ENCODE measurements around the gene UCN3.
"Not testable (repeated sequence)": the region's sequence is repeated elsewhere in the genome, so short reads cannot be mapped to it uniquely, and the experiment has no call there.

- not testable (repeated sequence) for TF ChIP-seq POLR2A, CTCF (IDR thresholded peaks at IDR 0.05)
These were observed 14.4 kb downstream of the UCN3 start for GRCh38 chr10:5379202-5379601.

Measured in uterus (tissue), 2 donors.